Loucy (cell line): Measurements from ENCODE around the gene LGALS3BP.
A peak's percentile ranks its signal among the peaks of the same experiment; 100 is the strongest.

Source experiments
- H2AFZ ChIP-seq: fragments of 200-600 bp; sonication (generic); 2 replicates; pipeline ENCODE4 v1.6.0; 2016; ENCODE audit warnings: antibody characterized with exemption, mild to moderate bottlenecking, low read length, moderate library complexity
- H3F3A ChIP-seq: fragments of 200-600 bp; 2 replicates; pipeline ENCODE4 v1.6.0; 2016; ENCODE audit warnings: antibody characterized with exemption, low read depth, mild to moderate bottlenecking
- H3K27me3 ChIP-seq: fragments of 200-600 bp; sonication (generic); 2 replicates; pipeline ENCODE4 v1.6.1; 2014; ENCODE audit warnings: low read length, mild to moderate bottlenecking; ENCODE audit not compliant: insufficient read depth, poor library complexity, severe bottlenecking
- H3K36me3 ChIP-seq: fragments of 200-600 bp; sonication (generic); 2 replicates; pipeline ENCODE4 v1.6.1; 2016; ENCODE audit warnings: low read length; ENCODE audit not compliant: insufficient read depth
- H3K4me1 ChIP-seq: fragments of 200-600 bp; sonication (generic); 2 replicates; pipeline ENCODE4 v1.5.1; 2014; ENCODE audit warnings: low read length, mild to moderate bottlenecking; ENCODE audit not compliant: insufficient read depth, poor library complexity, severe bottlenecking
- H3K4me2 ChIP-seq: fragments of 200-600 bp; sonication (generic); 2 replicates; pipeline ENCODE4 v1.6.0; 2014; ENCODE audit warnings: antibody characterized with exemption, low read length, low read depth, mild to moderate bottlenecking; ENCODE audit not compliant: poor library complexity, severe bottlenecking
- H3K4me3 ChIP-seq: fragments of 200-600 bp; sonication (generic); 2 replicates; pipeline ENCODE4 v1.5.1; 2014; ENCODE audit warnings: low read length, mild to moderate bottlenecking, mixed read lengths; ENCODE audit not compliant: poor library complexity, severe bottlenecking
- H3K79me2 ChIP-seq: fragments of 200-600 bp; sonication (generic); 2 replicates; pipeline ENCODE4 v1.6.1; 2014; ENCODE audit warnings: low read length; ENCODE audit not compliant: insufficient read depth
- H3K9ac ChIP-seq: fragments of 200-600 bp; sonication (generic); 2 replicates; pipeline ENCODE4 v1.6.0; 2014; ENCODE audit warnings: mild to moderate bottlenecking, low read depth, low read length, moderate library complexity; ENCODE audit not compliant: poor library complexity, severe bottlenecking
- H3K9me2 ChIP-seq: fragments of 200-600 bp; sonication (generic); replicated peaks from 2 replicates; pipeline ENCODE4 v1.6.1; 2016; ENCODE audit warnings: low read depth, low read length, mixed read lengths
- H3K9me3 ChIP-seq: fragments of 200-600 bp; sonication (generic); 2 replicates; pipeline ENCODE4 v1.6.1; 2014; ENCODE audit warnings: mild to moderate bottlenecking, antibody characterized with exemption, low read length, low read depth; ENCODE audit not compliant: insufficient read depth
- H4K20me1 ChIP-seq: fragments of 200-600 bp; sonication (generic); 2 replicates; pipeline ENCODE4 v1.6.0; 2014; ENCODE audit warnings: antibody characterized with exemption, low read length, mild to moderate bottlenecking; ENCODE audit not compliant: insufficient read depth, poor library complexity, severe bottlenecking
- EZH2phosphoT487 ChIP-seq: fragments of 200-600 bp; IDR thresholded peaks from 2 replicates; pipeline ENCODE4 v1.6.1; 2018; ENCODE audit warnings: antibody characterized with exemption, mild to moderate bottlenecking, moderate library complexity, borderline replicate concordance
- TF ChIP-seq, protein P1 (sequence below): fragments of 200-600 bp; sonication (generic); conservative IDR thresholded peaks from 2 replicates; pipeline ENCODE4 v1.5.1; 2014; ENCODE audit warnings: mild to moderate bottlenecking, antibody characterized with exemption, low read length

Gene LGALS3BP

DNA sequence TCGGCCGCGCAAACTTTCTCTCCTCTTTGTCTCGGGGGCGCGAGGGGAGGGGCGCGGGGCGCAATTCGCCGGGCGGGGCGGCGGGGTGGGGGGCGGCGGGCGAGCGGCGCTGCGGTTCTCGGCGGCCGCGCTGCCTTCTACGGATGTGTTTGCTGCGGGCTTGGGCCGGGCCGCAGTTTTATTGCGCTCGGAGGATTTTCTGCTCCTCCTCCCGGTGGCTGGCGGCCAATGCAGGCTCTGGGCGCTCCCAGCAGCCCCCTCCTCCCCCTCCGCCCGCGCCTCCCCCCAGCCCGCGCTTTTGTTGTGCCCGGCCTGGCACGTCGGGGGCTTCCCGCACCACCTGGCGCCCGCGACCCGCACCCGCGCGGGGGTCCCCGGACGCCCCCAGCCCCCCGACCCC, 54.5 kb downstream of the LGALS3BP start, which contains the start of gene TIMP2:
TSS of gene TIMP2 (minus strand) at position 154 of the 400 bp plus-strand sequence. CDS start 299 bp downstream, outside the sequence.
- peak within 1 kb of the TSS; percentile 75 for H3K4me3 ChIP-seq
- H3K4me2 ChIP-seq: peak within 1 kb of the TSS; percentile 99
- no peaks in the 10 kb centered on the region for H3F3A ChIP-seq
- H4K20me1 ChIP-seq: no peaks in the 10 kb centered on the region
- H3K27me3 ChIP-seq: no peaks in the 10 kb centered on the region
- H3K9me3 ChIP-seq: no peaks in the 10 kb centered on the region
- no peaks in the 10 kb centered on the region for H3K36me3 ChIP-seq
- peak within 1 kb of the TSS; percentile 68 for H3K9ac ChIP-seq
- no peaks in the 10 kb centered on the region for H3K9me2 ChIP-seq
- peaks cover 29% of the 10 kb centered on the region for H3K4me1 ChIP-seq
- TF ChIP-seq, protein P1, sequence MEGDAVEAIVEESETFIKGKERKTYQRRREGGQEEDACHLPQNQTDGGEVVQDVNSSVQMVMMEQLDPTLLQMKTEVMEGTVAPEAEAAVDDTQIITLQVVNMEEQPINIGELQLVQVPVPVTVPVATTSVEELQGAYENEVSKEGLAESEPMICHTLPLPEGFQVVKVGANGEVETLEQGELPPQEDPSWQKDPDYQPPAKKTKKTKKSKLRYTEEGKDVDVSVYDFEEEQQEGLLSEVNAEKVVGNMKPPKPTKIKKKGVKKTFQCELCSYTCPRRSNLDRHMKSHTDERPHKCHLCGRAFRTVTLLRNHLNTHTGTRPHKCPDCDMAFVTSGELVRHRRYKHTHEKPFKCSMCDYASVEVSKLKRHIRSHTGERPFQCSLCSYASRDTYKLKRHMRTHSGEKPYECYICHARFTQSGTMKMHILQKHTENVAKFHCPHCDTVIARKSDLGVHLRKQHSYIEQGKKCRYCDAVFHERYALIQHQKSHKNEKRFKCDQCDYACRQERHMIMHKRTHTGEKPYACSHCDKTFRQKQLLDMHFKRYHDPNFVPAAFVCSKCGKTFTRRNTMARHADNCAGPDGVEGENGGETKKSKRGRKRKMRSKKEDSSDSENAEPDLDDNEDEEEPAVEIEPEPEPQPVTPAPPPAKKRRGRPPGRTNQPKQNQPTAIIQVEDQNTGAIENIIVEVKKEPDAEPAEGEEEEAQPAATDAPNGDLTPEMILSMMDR: no peak
- no peak for TF ChIP-seq EZH2phosphoT487
- peaks cover 36% of the 10 kb centered on the region; the same call in 1 of the 2 replicates for H3K79me2 ChIP-seq
- peak within 1 kb of the TSS; percentile 87 for H2AFZ ChIP-seq

DNA sequence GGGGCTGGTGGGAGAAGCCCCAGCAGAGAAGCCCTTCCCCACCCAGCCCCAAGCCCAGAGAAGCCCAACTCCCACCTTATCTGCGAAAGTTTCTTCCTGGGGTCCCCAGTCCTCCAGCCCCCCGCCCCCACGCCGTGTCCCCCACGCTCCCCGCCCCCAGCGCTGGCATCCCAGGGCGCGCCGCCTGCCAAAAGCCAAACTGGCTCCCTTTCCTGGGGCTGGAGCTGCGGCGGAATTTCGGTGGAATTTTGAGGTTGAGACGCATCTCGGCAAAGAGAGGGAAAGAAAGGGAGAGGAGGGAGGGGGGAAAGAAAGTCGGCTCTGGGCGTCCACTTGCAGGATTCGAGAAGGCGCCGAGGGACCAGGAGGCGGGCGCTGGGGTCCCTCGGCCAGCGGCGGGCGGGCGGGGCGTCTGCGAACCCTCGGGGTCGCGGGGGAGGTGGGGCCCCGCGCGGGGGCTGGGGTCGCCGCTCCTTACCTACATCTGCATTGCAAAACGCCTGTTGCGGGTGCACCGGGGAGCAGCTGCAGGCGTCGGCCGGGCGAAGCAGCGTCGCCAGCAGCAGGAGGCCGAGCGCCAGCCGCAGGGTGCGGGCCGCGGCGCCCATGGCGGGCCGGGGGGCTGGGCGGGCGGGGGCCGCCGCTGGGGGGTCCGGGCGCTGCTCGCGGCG, 55.1 kb downstream of the LGALS3BP start:
- H3K27me3 ChIP-seq: no peaks in the 10 kb centered on the region
- no peak for TF ChIP-seq EZH2phosphoT487
- TF ChIP-seq, protein P1: no peak
- no peak overlapping the region for H2AFZ ChIP-seq
- no peaks in the 10 kb centered on the region for H3K9me2 ChIP-seq
- peak overlapping the region; percentile 99 for H3K4me2 ChIP-seq
- H3F3A ChIP-seq: no peaks in the 10 kb centered on the region
- H3K4me3 ChIP-seq: peak overlapping the region; percentile 75
- H3K79me2 ChIP-seq: peaks cover 37% of the 10 kb centered on the region; the same call in 1 of the 2 replicates
- H3K36me3 ChIP-seq: no peaks in the 10 kb centered on the region
- peaks cover 29% of the 10 kb centered on the region for H3K4me1 ChIP-seq
- H3K9me3 ChIP-seq: no peaks in the 10 kb centered on the region
- H4K20me1 ChIP-seq: no peaks in the 10 kb centered on the region
- peak overlapping the region; percentile 60 for H3K9ac ChIP-seq

DNA sequence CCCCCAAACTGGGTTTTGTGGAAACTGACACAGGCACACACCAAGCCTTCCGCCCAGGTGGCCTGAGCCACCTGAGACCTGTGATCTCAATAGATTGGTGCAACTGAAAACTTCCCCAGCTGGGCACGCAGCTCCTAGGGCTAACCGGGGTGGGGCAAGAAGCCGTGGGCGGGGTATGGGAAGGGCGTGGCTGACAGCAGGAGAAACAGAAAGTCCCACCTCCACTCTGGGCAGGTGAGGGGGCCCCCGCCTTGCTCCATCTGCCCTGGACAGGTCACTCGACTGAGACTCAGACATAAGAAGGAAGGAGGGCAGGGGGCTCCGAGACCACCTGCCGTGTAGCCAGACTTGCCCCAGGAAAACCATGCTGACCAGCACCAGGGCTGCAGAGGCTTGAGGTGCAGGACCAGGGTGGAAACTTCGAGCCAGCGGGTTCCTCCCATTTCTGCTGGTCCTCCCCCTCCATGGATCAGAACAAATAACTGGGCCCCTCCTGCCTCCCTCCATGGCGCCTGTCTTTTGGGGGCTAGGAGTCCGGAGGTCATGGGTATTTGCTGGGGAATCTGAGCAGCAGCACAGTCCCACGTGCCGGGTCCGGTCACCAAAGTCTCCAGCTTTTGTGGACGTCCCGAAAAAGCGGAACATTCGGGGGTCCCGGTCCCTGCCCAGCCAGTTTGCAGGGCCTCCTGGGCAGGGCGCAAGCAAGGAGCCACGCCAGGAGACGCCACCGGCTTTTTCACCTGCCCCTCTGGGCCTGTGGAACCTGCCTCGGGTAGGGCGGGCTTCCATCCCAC, 55.9 kb downstream of the LGALS3BP start:
- Histone ChIP-seq H3K36me3 (no peaks in the 10 kb centered on the region), H3K4me1 (peaks cover 29% of the 10 kb centered on the region), H3K27me3 (no peaks in the 10 kb centered on the region), H3K4me2 (peak overlapping the region; percentile 99), H3K9me2 (no peaks in the 10 kb centered on the region), H3K9me3 (no peaks in the 10 kb centered on the region), H2AFZ (peak overlapping the region; percentile 72), H3K4me3 (peak overlapping the region; percentile 75), H3F3A (no peaks in the 10 kb centered on the region), H3K79me2 (peaks cover 37% of the 10 kb centered on the region; the same call in 1 of the 2 replicates), H3K9ac (peak overlapping the region; percentile 60), H4K20me1 (no peaks in the 10 kb centered on the region)
- TF ChIP-seq EZH2phosphoT487: no peak
- TF ChIP-seq, protein P1: no peak
